ENCODE data around the gene PEPD. TPM values are rescaled to one million over a fixed set of nuclear protein-coding genes. Genes with fewer than 3 reads are reported as not detected.

The PEPD gene
- total and polyA plus RNA-seq, 10 of the 15 experiments (the other 5 are each of a cell fraction or from before 2014, with no cell fraction given) = 1.4 to 52.0 (median 20.2) TPM

DNA sequence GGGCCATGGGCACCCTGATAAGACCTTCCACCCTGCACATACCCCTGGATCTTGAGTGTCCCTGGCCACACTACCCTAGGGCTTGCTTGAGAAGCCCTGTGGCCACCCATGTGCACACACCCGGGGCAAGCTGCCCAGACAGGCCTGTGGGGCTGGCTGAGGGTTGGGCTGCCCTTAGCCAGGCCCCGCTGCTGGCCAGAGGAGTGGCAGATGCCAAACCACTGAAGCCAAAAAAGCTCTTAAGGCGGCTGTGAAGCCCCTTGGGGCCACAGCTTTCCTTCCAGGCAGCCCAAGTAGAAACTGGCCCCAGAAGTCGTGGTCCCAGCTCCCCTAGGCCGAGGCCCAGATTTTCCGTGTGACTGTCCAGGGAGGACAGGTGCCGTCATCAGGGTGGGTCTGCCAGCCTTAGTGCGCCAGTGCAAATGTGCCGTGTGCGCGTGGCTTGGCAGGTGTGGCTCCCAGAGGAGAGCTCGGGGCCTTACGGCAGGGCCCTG, 133.3 kb downstream of the PEPD start:
- DNase-seq (ENCODE audit: low read depth, low spot score) = no peak
- no peak for ATAC-seq
- H3K4me3 ChIP-seq = no peak overlapping the region
- in situ Hi-C loops (cut with MboI) = no loop called here
- intact Hi-C loops (cut with micrococcal nuclease; ENCODE audit: unreplicated experiment) = no loop called here
- H3K36me3 ChIP-seq (ENCODE audit: control insufficient read depth in 2 of 2, insufficient read depth in 2 of 2, low read length in 1 of 2) = peaks cover 1 to 3% of the 10 kb centered on the region in 2 experiments; a peak in 1 of 4 replicates
- ChIA-PET SMC1A (ENCODE audit: uncharacterized antibody, unreplicated experiment) (no interaction called here), POLR2A (no interaction called here), CTCF (no interaction called here), RAD21 (ENCODE audit: unreplicated experiment) (no interaction called here)
- no peaks in the 10 kb centered on the region for H4K20me1 ChIP-seq (ENCODE audit: control insufficient read depth, insufficient read depth)
- no peak overlapping the region for H3K9ac ChIP-seq (ENCODE audit: control insufficient read depth, insufficient read depth, low read length)
- BruUV-seq (replicated peaks) = no TSS peak
- WGBS (ENCODE audit: insufficient coverage, insufficient replicate concordance, low lambda C conversion rate, missing lambda C conversion rate) = 84% methylated on average over 13 of the region's 13 CpGs
- no peaks in the 10 kb centered on the region for H3K79me2 ChIP-seq (ENCODE audit: control insufficient read depth, insufficient read depth, low read length)
- TF ChIP-seq HDAC6 (IDR thresholded peaks at IDR 0.05; ENCODE audit: unreplicated experiment) (no peak), YY1 (IDR thresholded peaks at IDR 0.05; ENCODE audit: low read depth, low read length) (no peak), MTA2 (IDR thresholded peaks at IDR 0.05; ENCODE audit: low read depth) (no peak)
- H3K9me3 ChIP-seq (replicated peaks; ENCODE audit: control insufficient read depth, insufficient read depth, low read length) = no peaks in the 10 kb centered on the region
- H3K27ac ChIP-seq (ENCODE audit: control insufficient read depth, insufficient read depth) = no peak overlapping the region
- FAIRE-seq = no peak
- H3K4me2 ChIP-seq (ENCODE audit: control insufficient read depth, insufficient read depth) = no peak overlapping the region
- H3K4me1 ChIP-seq (ENCODE audit: control insufficient read depth, insufficient read depth, low read length) = no peaks in the 10 kb centered on the region
- no peaks in the 10 kb centered on the region for H3K27me3 ChIP-seq (replicated peaks in 1 of 2; ENCODE audit: control insufficient read depth in 2 of 2, insufficient read depth in 2 of 2, low read length in 1 of 2)
- no peak overlapping the region for H2AFZ ChIP-seq (ENCODE audit: control insufficient read depth, low read depth, low read length)

DNA sequence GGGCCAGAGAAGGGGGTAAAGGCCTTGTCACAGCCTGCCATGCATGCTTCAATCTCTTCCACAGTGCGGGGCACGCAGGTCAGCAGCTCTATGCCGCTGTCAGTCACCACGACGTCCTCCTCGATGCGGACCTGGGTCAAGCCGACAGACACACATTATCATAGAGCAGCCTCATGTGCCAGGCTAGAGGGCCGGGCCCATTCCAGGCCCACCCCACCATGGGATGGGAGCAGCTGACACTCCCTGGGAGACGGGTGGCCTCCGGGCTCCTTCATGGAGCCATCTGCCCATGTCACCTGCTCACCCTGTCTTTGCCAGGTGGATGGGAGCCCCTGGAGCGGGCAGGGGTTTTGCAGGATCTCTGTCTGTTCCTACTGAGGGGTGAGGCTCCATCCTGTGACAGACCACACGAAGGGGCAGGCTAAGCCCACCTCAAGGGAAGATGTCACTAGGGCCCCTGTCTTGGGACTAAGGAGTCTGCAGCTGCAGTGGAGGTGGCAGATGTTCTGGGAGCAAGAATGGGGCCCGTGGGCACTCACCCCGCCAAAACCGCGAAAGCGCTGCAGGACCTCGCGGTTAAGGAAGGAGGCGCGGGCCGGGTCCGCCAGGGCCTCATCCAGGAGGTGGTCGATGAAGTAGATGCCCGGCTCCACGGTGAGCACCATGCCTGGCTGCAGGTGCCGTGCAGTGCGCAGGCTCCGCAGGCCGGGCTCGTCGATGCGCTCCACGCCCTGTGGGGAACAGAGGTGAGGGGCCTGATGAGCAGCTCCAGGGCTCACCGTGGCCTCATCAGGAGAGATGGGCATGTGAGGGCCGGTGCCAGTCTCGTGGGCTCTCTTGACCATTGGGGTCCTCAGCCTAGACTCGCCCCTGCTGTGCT, 134.0 kb downstream of the PEPD start:
- Histone ChIP-seq H3K27ac (ENCODE audit: control insufficient read depth, insufficient read depth) (no peak overlapping the region), H3K9me3 (replicated peaks; ENCODE audit: control insufficient read depth, insufficient read depth, low read length) (no peaks in the 10 kb centered on the region), H3K4me2 (ENCODE audit: control insufficient read depth, insufficient read depth) (no peak overlapping the region), H3K79me2 (ENCODE audit: control insufficient read depth, insufficient read depth, low read length) (no peaks in the 10 kb centered on the region; the same call in 1 of the 2 replicates), H3K4me3 (no peak overlapping the region), H4K20me1 (ENCODE audit: control insufficient read depth, insufficient read depth) (no peaks in the 10 kb centered on the region), H2AFZ (ENCODE audit: control insufficient read depth, low read depth, low read length) (no peak overlapping the region), H3K27me3 (replicated peaks in 1 of 2; ENCODE audit: control insufficient read depth in 2 of 2, insufficient read depth in 2 of 2, low read length in 1 of 2) (no peaks in the 10 kb centered on the region), H3K4me1 (ENCODE audit: control insufficient read depth, insufficient read depth, low read length) (no peaks in the 10 kb centered on the region), H3K36me3 (ENCODE audit: control insufficient read depth in 2 of 2, insufficient read depth in 2 of 2, low read length in 1 of 2) (peaks cover 1 to 5% of the 10 kb centered on the region in 2 experiments; a peak in 1 of 4 replicates), H3K9ac (ENCODE audit: control insufficient read depth, insufficient read depth, low read length) (no peak overlapping the region)
- ATAC-seq = no peak
- CTCF ChIA-PET = no interaction called here
- intact Hi-C loops (cut with micrococcal nuclease; ENCODE audit: unreplicated experiment) = no loop called here
- BruUV-seq (replicated peaks) = no TSS peak
- 97% methylated on average over 39 of the region's 39 CpGs for WGBS (ENCODE audit: insufficient coverage, insufficient replicate concordance, low lambda C conversion rate, missing lambda C conversion rate)
- in situ Hi-C loops (cut with MboI) = no loop called here
- POLR2A ChIA-PET = no interaction called here
- SMC1A ChIA-PET (ENCODE audit: uncharacterized antibody, unreplicated experiment) = no interaction called here
- RAD21 ChIA-PET (ENCODE audit: unreplicated experiment) = no interaction called here
- no peak for DNase-seq (ENCODE audit: low read depth, low spot score)
- no peak for FAIRE-seq
- TF ChIP-seq HCFC1 (IDR thresholded peaks at IDR 0.05; ENCODE audit: low read length) = no peak
- TF ChIP-seq NFXL1 (IDR thresholded peaks at IDR 0.05; ENCODE audit: borderline replicate concordance) = no peak
- TF ChIP-seq, protein P1, sequence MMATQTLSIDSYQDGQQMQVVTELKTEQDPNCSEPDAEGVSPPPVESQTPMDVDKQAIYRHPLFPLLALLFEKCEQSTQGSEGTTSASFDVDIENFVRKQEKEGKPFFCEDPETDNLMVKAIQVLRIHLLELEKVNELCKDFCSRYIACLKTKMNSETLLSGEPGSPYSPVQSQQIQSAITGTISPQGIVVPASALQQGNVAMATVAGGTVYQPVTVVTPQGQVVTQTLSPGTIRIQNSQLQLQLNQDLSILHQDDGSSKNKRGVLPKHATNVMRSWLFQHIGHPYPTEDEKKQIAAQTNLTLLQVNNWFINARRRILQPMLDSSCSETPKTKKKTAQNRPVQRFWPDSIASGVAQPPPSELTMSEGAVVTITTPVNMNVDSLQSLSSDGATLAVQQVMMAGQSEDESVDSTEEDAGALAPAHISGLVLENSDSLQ (IDR thresholded peaks at IDR 0.05) = no peak
- no peak for TF ChIP-seq POLR2AphosphoS2 (IDR thresholded peaks at IDR 0.05; ENCODE audit: low read depth, low read length)
- TF ChIP-seq, protein P2, sequence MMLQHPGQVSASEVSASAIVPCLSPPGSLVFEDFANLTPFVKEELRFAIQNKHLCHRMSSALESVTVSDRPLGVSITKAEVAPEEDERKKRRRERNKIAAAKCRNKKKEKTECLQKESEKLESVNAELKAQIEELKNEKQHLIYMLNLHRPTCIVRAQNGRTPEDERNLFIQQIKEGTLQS (IDR thresholded peaks at IDR 0.05; ENCODE audit: borderline replicate concordance, extremely low read depth, low read depth, low read length) = no peak
- TF ChIP-seq, protein P3, sequence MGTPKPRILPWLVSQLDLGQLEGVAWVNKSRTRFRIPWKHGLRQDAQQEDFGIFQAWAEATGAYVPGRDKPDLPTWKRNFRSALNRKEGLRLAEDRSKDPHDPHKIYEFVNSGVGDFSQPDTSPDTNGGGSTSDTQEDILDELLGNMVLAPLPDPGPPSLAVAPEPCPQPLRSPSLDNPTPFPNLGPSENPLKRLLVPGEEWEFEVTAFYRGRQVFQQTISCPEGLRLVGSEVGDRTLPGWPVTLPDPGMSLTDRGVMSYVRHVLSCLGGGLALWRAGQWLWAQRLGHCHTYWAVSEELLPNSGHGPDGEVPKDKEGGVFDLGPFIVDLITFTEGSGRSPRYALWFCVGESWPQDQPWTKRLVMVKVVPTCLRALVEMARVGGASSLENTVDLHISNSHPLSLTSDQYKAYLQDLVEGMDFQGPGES (IDR thresholded peaks at IDR 0.05) = no peak
